HepG2 (cell line): ENCODE results near the gene ANKRD65. TPM values are rescaled to one million over a fixed set of nuclear protein-coding genes. Genes with fewer than 3 reads are reported as not detected.

Source experiments
- ADNP ChIP-seq: sonication (generic); formaldehyde crosslinking; IDR thresholded peaks from 2 replicates; pipeline ENCODE4 v1.4.0; 2020; ENCODE audit warnings: missing genetic modification reagents
- ATF1 ChIP-seq: IDR thresholded peaks from 2 replicates; pipeline ENCODE4 v1.6.1; 2016; ENCODE audit warnings: mild to moderate bottlenecking, control low read depth
- ATF7 ChIP-seq, 2 experiments: fragments of 450-650 bp in 1 of 2; sonication (generic) in 1 of 2; formaldehyde crosslinking in 1 of 2; IDR thresholded peaks; 2 replicates each; pipeline versions ENCODE4 v1.4.0 to v1.6.1; 2016 to 2020; ENCODE audit warnings: antibody characterized with exemption in 1 of 2, mild to moderate bottlenecking in 1 of 2, missing genetic modification reagents in 1 of 2
- FOSL2 ChIP-seq: sonication (generic); formaldehyde crosslinking; IDR thresholded peaks from 2 replicates; pipeline ENCODE4 v1.4.0; 2020; ENCODE audit warnings: missing genetic modification reagents
- KDM6A ChIP-seq: IDR thresholded peaks from 2 replicates; pipeline ENCODE4 v1.6.1; 2016; ENCODE audit warnings: low read depth
- MAFK ChIP-seq, 2 experiments: IDR thresholded peaks in 1 of 2; conservative IDR thresholded peaks in 1 of 2; 2 replicates each; pipeline ENCODE4 v1.6.1; 2011; ENCODE audit warnings: improper control_type of control experiment in 2 of 2, low read length in 2 of 2
- NFIB ChIP-seq: sonication (generic); formaldehyde crosslinking; IDR thresholded peaks from 2 replicates; pipeline ENCODE4 v1.9.0; 2021; ENCODE audit warnings: missing genetic modification reagents, mild to moderate bottlenecking, borderline replicate concordance
- PCBP1 ChIP-seq: fragments of 200-400 bp; formaldehyde crosslinking; IDR thresholded peaks from 2 replicates; pipeline ENCODE4 v1.6.1; 2017; ENCODE audit warnings: mild to moderate bottlenecking, low read depth, low read length, borderline replicate concordance
- PHF5A ChIP-seq: IDR thresholded peaks from one replicate; pipeline ENCODE4 v1.6.1; 2018; ENCODE audit warnings: low read depth, missing genetic modification reagents; ENCODE audit not compliant: unreplicated experiment
- ZBTB38 ChIP-seq: sonication (generic); formaldehyde crosslinking; IDR thresholded peaks from 2 replicates; pipeline ENCODE4 v1.5.1; 2020; ENCODE audit warnings: mild to moderate bottlenecking, missing genetic modification reagents
- ZBTB7B ChIP-seq: sonication (generic); formaldehyde crosslinking; IDR thresholded peaks from 2 replicates; pipeline ENCODE4 v1.4.0; 2020; ENCODE audit warnings: missing genetic modification reagents
- ZFX ChIP-seq: sonication (generic); formaldehyde crosslinking; IDR thresholded peaks from 2 replicates; pipeline ENCODE4 v1.4.0; 2020; ENCODE audit warnings: mild to moderate bottlenecking, low read depth, missing genetic modification reagents, moderate library complexity
- ZNF207 ChIP-seq: fragments of 450-650 bp; IDR thresholded peaks from 2 replicates; pipeline ENCODE4 v1.6.1; 2016; ENCODE audit warnings: antibody characterized with exemption, borderline replicate concordance
- ZNF543 ChIP-seq: sonication (generic); formaldehyde crosslinking; IDR thresholded peaks from 2 replicates; pipeline ENCODE4 v1.4.0; 2020; ENCODE audit warnings: mild to moderate bottlenecking, missing genetic modification reagents
- ZNF552 ChIP-seq: sonication (generic); formaldehyde crosslinking; IDR thresholded peaks from 2 replicates; pipeline ENCODE4 v1.9.0; 2022; ENCODE audit warnings: missing genetic modification reagents, mild to moderate bottlenecking, borderline replicate concordance
- ZNF83 ChIP-seq: sonication (generic); formaldehyde crosslinking; IDR thresholded peaks from 2 replicates; pipeline ENCODE4 v1.4.0; 2020; ENCODE audit warnings: missing genetic modification reagents, mild to moderate bottlenecking, borderline replicate concordance
- polyA plus RNA-seq, 8 experiments: library from polyadenylated mRNA; depleted of rRNA in 3 of 8; stranded (reverse) in 7 of 8; unstranded in 1 of 8; fragments of >200 nt; fragmentation: Illumina TruSeq in 4 of 8; extraction: Trizol in 4 of 8; gene quantifications; 2 replicates each; pipeline versions ENCODE4 v1.2.1 to v1.2.3, GENCODE V29; 2011 to 2016; ENCODE audit warnings: low read depth in 4 of 8, missing spikeins in 1 of 8, mixed read lengths in 1 of 8; ENCODE audit not compliant: insufficient read depth in 1 of 8
- total RNA-seq, 5 experiments: library from RNA; depleted of rRNA; stranded (reverse); fragments of >200 nt; fragmentation: Illumina TruSeq; extraction: Trizol; gene quantifications; 2 replicates each; pipeline ENCODE4 v1.2.3, GENCODE V29; 2016; ENCODE audit warnings: low read depth in 1 of 5
- TF ChIP-seq, protein P1 (sequence below): IDR thresholded peaks from 2 replicates; pipeline ENCODE4 v1.6.1; 2016; ENCODE audit warnings: missing genetic modification reagents, missing compliant biosample characterization
- TF ChIP-seq, protein P2 (sequence below): sonication (generic); formaldehyde crosslinking; IDR thresholded peaks from 2 replicates; pipeline ENCODE4 v1.5.0; 2020; ENCODE audit warnings: mild to moderate bottlenecking, missing genetic modification reagents
- TF ChIP-seq, protein P3 (sequence below): sonication (generic); formaldehyde crosslinking; IDR thresholded peaks from 2 replicates; pipeline ENCODE4 v1.4.0; 2020; ENCODE audit warnings: missing genetic modification reagents, low read depth, mild to moderate bottlenecking, borderline replicate concordance
- TF ChIP-seq, protein P4 (sequence below): sonication (generic); formaldehyde crosslinking; IDR thresholded peaks from 2 replicates; pipeline ENCODE4 v1.4.0; 2020; ENCODE audit warnings: missing genetic modification reagents
- TF ChIP-seq, protein P5 (sequence below): sonication (generic); formaldehyde crosslinking; IDR thresholded peaks from 2 replicates; pipeline ENCODE4 v1.4.0; 2020; ENCODE audit warnings: missing genetic modification reagents; ENCODE audit errors: not compliant biosample characterization
- TF ChIP-seq, protein P6 (sequence below): sonication (generic); formaldehyde crosslinking; IDR thresholded peaks from 2 replicates; pipeline ENCODE4 v1.8.1; 2023; ENCODE audit warnings: mild to moderate bottlenecking, inconsistent platforms, moderate library complexity, missing genetic modification reagents, borderline replicate concordance

The ANKRD65 gene
- total and polyA plus RNA-seq, 2 of the 13 experiments (the other 11 are each of a cell fraction or from before 2014, with no cell fraction given): 12.1 to 30.1 TPM

DNA sequence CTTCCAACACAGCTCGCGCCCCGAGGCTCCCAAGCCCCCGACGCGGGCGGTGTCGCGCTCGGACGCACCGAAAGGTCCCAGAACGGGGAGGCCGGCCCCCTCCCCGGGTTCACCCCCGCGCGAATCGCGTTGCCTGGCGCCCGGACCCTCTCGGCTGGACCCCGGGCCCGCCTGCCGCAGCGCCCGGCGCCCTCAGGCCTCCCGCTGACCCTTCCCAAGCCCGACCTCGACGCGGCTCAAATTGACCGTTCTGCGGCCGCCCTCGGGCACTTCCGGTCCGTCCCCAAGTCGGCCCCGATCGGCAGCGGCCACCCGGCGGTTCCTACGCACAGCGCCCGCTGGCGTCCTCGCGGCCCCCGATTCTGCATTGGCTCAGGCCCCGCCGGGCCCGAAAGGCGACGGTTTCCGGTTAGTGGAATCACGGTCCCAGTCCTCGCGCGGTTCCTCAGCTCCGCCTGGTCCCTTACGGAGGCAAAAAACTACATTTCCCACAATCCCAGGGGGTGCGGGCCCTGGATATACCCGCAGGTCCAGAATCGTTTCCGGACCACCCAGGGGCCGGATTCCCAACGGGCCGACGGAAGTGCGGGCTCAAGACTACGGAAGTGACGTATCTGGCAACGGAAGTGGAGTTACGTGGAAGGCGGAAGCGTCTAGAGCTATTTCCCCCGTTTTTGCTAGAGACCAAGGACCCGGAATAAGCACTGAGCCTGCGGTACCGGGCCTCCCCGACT is 46.0 kb downstream of the ANKRD65 start, which contains the start of gene AURKAIP1 (continued):
- no peak for TF ChIP-seq ZNF207
- no peak for TF ChIP-seq ADNP (CRISPR knock-in tag)
- TF ChIP-seq, protein P1, sequence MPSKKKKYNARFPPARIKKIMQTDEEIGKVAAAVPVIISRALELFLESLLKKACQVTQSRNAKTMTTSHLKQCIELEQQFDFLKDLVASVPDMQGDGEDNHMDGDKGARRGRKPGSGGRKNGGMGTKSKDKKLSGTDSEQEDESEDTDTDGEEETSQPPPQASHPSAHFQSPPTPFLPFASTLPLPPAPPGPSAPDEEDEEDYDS (CRISPR knock-in tag): peak; percentile 78
- TF ChIP-seq, protein P2, sequence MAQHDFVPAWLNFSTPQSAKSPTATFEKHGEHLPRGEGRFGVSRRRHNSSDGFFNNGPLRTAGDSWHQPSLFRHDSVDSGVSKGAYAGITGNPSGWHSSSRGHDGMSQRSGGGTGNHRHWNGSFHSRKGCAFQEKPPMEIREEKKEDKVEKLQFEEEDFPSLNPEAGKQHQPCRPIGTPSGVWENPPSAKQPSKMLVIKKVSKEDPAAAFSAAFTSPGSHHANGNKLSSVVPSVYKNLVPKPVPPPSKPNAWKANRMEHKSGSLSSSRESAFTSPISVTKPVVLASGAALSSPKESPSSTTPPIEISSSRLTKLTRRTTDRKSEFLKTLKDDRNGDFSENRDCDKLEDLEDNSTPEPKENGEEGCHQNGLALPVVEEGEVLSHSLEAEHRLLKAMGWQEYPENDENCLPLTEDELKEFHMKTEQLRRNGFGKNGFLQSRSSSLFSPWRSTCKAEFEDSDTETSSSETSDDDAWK: no peak
- TF ChIP-seq ZFX (CRISPR knock-in tag): peak; percentile 97
- TF ChIP-seq ZNF83 (CRISPR knock-in tag): peak; percentile 77; the same call in 1 of the 2 replicates
- peak; percentile 78 for TF ChIP-seq FOSL2 (CRISPR knock-in tag)
- TF ChIP-seq ZBTB7B: peak; percentile 82
- TF ChIP-seq, protein P3, sequence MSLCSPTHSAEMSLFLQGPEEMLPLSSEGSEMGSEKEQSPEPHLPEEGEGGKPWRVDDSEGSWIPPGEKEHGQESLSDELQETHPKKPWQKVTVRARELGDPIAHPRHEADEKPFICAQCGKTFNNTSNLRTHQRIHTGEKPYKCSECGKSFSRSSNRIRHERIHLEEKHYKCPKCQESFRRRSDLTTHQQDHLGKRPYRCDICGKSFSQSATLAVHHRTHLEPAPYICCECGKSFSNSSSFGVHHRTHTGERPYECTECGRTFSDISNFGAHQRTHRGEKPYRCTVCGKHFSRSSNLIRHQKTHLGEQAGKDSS: peak; percentile 97; the same call in 1 of the 2 replicates
- no peak for TF ChIP-seq ATF7 (IDR thresholded peaks at IDR 0.05)
- no peak; the same call in 1 of the 2 replicates for TF ChIP-seq ATF7 (CRISPR knock-in tag; IDR thresholded peaks at IDR 0.05)
- TF ChIP-seq PHF5A: peak; percentile 85
- TF ChIP-seq, protein P4, sequence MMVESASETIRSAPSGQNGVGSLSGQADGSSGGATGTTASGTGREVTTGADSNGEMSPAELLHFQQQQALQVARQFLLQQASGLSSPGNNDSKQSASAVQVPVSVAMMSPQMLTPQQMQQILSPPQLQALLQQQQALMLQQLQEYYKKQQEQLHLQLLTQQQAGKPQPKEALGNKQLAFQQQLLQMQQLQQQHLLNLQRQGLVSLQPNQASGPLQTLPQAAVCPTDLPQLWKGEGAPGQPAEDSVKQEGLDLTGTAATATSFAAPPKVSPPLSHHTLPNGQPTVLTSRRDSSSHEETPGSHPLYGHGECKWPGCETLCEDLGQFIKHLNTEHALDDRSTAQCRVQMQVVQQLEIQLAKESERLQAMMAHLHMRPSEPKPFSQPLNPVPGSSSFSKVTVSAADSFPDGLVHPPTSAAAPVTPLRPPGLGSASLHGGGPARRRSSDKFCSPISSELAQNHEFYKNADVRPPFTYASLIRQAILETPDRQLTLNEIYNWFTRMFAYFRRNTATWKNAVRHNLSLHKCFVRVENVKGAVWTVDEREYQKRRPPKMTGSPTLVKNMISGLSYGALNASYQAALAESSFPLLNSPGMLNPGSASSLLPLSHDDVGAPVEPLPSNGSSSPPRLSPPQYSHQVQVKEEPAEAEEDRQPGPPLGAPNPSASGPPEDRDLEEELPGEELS (CRISPR knock-in tag): peak; percentile 61; the same call in 1 of the 2 replicates
- TF ChIP-seq ZNF543: peak; percentile 96; the same call in 1 of the 2 replicates
- TF ChIP-seq, protein P5, sequence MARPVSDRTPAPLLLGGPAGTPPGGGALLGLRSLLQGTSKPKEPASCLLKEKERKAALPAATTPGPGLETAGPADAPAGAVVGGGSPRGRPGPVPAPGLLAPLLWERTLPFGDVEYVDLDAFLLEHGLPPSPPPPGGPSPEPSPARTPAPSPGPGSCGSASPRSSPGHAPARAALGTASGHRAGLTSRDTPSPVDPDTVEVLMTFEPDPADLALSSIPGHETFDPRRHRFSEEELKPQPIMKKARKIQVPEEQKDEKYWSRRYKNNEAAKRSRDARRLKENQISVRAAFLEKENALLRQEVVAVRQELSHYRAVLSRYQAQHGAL (CRISPR knock-in tag): peak; percentile 20
- TF ChIP-seq PCBP1: peak; percentile 91
- 0 out of 2 replicates have a peak, but pooled peaks have one; percentile 3 for TF ChIP-seq KDM6A (CRISPR knock-in tag)
- TF ChIP-seq, protein P6, sequence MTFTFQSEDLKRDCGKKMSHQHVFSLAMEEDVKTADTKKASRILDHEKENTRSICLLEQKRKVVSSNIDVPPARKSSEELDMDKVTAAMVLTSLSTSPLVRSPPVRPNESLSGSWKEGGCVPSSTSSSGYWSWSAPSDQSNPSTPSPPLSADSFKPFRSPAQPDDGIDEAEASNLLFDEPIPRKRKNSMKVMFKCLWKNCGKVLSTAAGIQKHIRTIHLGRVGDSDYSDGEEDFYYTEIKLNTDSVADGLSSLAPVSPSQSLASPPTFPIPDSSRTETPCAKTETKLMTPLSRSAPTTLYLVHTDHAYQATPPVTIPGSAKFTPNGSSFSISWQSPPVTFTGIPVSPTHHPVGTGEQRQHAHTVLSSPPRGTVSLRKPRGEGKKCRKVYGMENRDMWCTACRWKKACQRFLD (CRISPR knock-in tag): no peak; the same call in 1 of the 2 replicates
- TF ChIP-seq MAFK (conservative IDR thresholded peaks at IDR 0.05 in 1 of 2, IDR thresholded peaks at IDR 0.05 in 1 of 2; ENCODE audit: low read length in 2 of 2): 0 out of 4 replicates have a peak, but pooled peaks of 1 of the 2 experiments have one; percentile 10
- peak; percentile 91 for TF ChIP-seq ZNF552
- TF ChIP-seq ZBTB38 (CRISPR knock-in tag): peak; percentile 96
- TF ChIP-seq NFIB: no peak
- TF ChIP-seq ATF1: peak; percentile 93
